Right ventricle myocardium inferior (tissue), 1 donor: ENCODE measurements around the gene POR. TPM values are rescaled to one million over a fixed set of nuclear protein-coding genes. Genes with fewer than 3 reads are reported as not detected.
"Not testable (repeated sequence)": the region's sequence is repeated elsewhere in the genome, so short reads cannot be mapped to it uniquely, and the experiment has no call there.

ENCODE experiments used
- ATAC-seq: fragments of 200-7000 bp; cut with Tn5 transposase; one replicate; pipeline ENCODE4 v1.9.1; 2020; ENCODE audit warnings: mild to moderate bottlenecking, moderate library complexity
- DNase-seq: peaks from one replicate; pipeline ENCODE4 v3.0.0; 2021; ENCODE audit errors: missing footprints
- intact Hi-C: fragments of 100-400 bp; cut with DNase I; formaldehyde crosslinking; loops from one replicate; pipeline ENCODE4 v1.11.0; 2022
- total RNA-seq: library from RNA; stranded (reverse); fragmentation: NEBNext Ultra II Directional; extraction: Animal tissue kit (Norgen Biotek cat#: 25700); gene quantifications from one replicate; pipeline ENCODE4 v1.2.1, GENCODE V29; 2021
- donor health status: DM: no; HTN: yes; CAD: no; lungs with severe emphysema.

Gene POR
- total RNA-seq, 1 donor from 2014 or later: 66.3 TPM

DNA sequence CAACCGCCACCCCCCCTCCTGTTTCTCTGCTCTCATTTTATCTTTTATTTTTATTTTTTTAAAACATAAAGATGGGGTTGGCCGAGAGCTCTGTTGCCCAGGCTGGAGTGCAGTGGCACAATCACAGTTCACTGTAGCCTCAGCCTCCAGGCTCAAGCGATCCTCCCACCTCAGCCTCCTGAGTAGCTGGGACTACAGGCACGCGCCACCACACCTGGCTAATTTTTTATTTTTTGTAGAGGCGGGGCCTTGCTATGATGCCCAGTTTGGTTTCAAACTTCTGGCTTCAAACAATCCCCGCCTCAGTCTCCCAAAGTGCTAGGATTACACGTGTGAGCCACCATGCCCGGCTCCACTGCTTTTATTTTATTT, 7.3 kb upstream of the POR start:
- DNase-seq, ATAC-seq, intact Hi-C loops: not testable (repeated sequence)

DNA sequence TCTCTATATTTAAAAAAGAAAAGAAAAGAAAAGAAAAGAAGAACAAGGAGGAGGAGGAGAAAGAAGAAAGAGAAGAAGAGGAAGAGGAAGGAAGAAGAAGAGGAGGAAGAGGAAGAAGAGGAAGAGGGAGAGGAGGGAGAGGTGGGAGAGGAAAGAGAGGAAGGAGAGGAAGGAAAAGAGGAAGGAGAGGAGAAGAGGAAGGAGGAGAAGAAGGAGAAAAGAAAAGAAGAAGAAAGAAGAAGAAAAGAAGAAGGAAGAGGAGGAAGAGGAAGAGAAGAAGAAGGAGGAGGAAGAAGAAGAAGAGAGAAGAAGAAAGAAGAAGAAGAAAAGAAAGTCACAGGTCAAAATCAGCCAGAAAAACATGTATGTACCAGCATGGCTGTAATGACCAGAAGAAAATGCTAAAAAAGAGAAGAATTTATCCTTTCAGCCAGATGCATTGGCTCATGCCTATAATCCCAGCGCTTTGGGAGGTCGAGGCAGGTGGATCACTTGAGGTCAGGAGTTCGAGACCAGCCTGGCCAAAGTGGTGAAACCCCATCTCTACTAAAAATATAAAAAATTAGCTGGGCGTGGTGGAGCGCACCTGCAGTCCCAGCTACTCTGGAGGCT, 5.3 kb upstream of the POR start:
- ATAC-seq (no peak), DNase-seq (no peak)
- intact Hi-C loops: no loop called here

DNA sequence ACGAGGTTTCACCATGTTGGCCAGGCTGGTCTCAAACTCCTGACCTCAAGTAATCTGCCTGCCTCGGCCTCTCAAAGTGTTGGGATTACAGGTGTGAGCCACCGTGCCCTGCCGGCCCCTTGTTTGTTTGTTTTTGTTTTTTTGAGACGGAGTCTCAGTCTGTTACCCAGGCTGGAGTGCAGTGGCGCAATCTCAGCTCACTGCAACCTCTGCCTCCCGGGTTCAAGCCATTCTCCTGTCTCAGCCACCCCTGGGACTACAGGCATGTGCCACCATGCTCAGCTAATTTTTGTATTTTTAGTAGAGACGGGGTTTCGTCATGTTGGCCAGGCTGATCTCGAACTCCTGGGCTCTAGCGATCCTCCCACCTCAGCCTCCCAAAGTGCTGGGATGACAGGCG, 3.8 kb upstream of the POR start:
- DNase-seq, ATAC-seq, intact Hi-C loops: not testable (repeated sequence)

DNA sequence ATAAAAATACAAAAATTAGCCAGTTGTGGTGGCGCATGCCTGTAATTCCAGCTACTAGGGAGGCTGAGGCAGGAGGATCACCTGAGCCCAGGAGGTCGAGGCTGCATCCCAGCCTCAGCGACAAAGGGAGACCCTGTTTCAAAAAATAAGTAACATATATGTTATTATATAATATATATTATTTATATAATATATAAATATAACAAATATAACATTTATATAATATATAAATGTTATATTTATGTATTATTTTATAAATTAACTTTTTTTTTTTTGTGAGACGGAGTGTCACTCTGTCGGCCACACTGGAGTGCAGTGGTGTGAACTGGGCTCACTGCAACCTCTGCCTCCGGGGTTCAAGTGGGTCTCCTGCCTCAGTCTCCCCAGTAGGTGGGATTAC, 1.5 kb upstream of the POR start:
- DNase-seq (no peak), ATAC-seq (no peak)
- intact Hi-C loops: no loop called here

DNA sequence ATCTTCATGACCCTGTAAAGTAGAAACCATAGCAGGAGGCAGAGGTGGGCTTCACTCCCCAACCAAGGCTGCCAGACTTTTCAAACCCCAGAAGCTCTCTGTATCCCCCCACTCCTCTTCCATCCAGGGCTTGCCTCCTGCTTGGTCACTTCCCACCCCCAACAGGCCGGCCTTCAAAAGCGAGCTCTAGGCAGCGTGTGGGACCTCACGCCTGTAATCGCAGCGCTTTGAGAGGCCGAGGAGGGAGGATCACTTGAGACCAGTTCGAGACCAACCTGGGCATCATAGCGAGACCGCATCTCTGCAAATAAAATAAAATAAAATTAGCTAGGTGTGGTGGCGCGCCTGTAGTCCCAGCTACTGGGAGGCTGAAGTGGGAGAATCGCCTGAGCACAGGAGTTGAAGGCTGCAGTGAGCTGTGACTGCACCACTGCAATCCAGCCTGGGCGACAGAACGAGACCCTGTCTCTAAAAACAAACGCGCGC, 743 bp upstream of the POR start:
- DNase-seq (no peak), ATAC-seq (no peak)
- intact Hi-C loops: loop anchor here (2.0 kb wide), 2 partner anchors 35 to 81 kb away; partner anchors contain the start of genes RHBDD2 and TMEM120A

DNA sequence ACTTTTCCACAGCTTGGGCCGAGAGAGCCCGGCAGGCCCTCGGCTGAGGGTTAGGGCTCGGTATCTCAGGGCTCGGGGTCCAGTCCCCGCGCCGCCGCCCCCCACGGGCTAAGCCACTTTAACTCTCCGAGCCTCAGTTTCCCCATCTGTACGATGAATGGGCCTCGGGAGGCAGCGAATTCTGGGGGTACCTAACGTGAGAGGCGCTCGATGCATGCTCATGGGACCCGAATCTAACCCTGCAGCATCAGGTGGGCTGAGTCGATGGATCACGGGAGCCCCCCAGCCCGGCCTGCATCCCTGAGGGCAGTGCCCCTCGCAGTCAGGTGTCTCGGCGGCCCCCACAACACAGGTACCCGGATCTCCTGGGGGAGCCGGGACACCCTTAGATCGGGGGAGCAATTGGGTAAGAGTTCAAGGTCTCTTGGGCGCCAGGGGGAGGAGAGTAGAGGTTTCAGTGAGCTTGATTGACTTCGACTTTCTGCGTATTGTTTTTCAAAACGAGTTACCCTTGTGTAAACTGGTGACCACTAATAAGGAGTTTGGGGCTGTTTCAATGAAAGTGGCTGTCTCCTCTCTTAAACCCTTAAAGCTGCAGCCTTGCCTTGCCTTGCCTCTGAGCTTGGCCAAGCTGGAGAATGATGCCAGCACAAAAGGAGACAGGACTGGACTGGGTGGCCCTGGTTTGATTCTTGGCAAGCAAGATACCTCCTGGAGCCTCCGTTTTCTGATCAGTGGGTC, 631 bp downstream of the POR start:
- intact Hi-C loops: loop anchor here (2.0 to 5.0 kb wide), 3 partner anchors 37 to 79 kb away; partner anchors contain the start of genes RHBDD2 and TMEM120A
- ATAC-seq: peak; percentile 4
- no peak for DNase-seq

DNA sequence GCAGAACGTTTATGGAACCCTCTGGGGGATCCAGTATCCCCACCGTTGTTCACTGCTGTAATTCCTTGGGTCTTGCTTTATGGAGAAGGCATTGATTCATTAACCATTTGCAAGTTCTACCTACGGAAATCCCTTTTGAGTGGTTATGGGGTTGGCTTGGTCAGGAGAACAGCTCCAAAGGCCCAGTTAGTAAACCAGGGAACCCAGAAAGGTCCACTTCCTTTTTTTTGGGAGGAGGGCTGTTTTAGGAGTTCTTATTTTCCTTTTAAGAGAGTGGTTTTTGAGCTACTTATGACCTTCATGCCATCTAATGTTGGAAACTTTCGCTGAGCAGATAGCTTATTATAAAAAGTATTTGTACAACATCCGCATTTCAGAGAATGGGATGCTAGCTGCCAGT, 1.3 kb downstream of the POR start:
- DNase-seq (no peak), ATAC-seq (no peak)
- intact Hi-C loops: loop anchor here (5.0 kb wide), 1 partner anchor 51 kb away; no protein-coding TSS in a partner anchor

DNA sequence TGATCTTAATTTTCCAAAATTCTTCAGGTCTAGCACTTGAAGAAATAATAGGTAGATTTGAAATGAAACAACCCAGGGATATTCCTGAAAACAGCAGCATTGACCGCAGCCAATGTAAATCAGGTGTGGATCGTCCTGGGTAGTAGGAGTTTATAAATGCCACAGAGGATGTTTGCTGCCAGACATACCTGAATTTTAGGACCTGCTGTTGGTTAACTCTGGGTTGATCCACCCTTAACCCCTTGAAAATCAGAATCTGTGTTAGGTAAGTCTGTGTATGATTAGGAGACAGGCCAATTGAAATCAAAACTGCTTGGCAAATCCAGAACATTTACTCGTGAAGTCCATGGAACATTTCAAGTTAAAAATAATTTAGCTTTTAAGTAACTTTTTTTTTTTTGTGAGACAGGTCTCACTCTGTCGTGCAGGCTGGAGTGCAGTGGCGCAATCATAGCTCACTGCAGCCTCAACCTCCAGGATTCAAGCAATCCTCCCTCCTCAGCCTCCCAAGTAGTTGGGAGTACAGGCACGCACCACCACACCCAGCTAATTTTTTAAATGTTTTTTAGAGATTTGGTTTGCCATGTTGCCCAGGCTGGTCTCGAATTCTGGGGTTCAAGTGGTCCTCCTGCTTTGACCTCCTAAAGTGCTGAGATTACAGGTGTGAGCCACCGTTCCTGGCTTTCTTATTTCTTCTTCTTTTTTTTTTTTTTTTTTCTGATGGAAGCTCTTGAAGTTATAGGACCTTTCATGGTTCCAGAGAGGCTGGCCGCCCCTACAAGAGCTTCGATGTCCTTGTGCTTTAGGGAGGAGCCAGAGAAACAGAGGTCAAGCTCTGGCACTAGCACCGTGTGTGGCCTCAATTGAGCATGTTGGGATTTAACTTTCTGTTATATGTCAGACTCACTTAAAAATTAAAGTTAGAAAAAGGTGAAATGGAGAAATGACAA, 2.0 kb downstream of the POR start:
- ATAC-seq: no peak
- intact Hi-C loops: loop anchor here (5.0 kb wide), 1 partner anchor 50 kb away; no protein-coding TSS in a partner anchor
- no peak for DNase-seq

DNA sequence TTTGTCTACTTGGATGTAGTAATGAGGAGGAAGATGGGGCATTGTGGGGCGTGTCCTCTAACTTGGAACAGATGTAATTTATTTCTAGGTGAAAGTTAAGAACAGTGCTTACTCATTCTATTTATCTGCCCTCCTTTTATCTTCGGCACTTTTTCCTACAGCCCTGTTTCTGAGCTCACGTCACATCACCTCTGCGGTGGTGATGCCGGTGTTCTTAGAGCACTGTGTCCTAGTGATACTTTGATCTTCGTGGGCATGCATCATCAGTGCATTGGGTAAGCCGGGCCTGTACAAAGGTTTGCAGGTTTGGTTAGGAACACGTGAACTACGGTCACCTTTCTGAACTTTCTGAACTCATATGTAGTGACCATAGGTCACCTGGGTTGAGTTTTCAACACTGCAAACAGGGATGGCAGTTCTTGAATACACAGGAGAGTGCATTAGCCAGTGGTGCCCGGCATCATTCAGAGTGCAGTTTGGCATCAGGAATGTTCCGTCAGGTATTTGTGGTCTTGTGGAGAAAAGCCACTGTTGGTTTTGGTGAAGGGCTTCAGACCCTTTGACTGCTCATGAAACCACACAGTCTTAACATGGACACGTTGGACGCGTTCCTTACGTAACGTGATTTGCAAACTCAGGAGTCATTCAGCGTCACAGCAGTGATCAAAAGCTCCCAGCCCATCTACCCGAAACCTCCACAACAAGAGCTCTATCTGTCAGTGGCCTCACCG, 5.6 kb downstream of the POR start:
- DNase-seq (no peak), ATAC-seq (peak; percentile 54)
- intact Hi-C loops: no loop called here

DNA sequence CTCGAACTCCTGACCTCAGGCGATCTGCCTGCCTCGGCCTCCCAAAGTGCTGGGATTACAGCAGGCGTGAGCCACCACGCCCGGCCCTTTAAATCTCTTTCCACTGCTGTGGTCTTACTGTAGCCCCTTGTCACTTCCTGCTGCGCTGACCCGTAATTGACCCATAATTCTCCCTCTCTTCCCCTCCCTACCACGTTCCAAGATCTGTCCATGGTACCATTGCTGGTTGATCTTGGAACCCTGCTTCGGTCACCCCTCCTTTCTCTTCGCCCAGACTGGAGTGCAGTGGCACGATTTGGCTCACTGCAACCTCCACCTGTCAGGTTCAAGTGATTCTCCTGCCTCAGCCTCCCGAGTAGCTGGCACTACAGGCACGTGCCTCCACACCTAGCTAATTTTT, 6.5 kb downstream of the POR start:
- no peak for ATAC-seq
- DNase-seq: no peak
- intact Hi-C loops: no loop called here

DNA sequence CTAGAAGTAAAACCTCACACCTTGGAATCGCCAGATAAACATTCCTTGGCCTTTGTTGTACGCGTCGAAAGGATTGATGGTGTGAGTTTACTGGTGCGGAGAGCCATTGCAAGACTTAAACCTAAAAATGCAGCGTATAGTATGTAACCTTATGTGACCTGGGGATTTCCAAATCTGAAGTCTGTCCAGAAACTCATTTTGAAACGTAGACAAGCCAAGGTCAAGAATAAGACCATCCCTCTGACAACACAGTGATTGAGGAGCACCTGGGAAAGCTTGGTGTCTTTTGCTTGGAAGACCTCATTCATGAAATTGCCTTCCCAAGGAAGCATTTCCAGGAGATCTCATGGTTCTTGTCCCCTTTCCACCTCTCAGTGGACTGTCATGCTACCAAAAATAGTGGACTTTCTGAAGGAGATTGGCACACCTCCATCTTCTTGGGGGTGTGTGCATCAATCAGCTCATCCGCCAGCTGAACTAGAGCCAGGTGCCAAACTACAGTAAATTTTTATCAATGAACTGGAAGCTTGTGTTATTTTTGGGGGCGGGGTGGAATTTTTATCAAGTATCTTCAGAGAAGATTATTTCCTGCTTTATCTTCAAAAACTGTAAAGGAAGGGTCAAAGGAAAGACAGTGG, 8.1 kb downstream of the POR start:
- no peak for DNase-seq
- intact Hi-C loops: no loop called here
- no peak for ATAC-seq

DNA sequence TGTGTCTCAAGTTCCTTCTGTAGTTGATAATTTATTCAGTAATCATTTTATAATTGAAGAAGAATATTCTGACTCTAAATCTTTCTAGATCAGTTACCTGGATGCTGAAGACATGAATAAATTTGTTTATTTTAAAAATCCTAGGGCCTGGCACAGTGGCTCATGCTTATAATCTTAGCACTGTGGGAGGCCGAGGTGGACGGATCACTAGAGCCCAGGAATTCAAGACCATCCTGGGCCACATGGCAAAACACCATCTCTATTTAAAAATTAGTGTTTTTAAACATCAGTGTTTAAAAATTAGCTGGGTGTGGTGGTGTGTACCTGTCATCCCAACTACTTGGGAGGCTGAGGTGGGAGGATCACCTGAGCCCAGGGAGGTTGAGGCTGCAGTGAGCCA, 9.3 kb downstream of the POR start:
- ATAC-seq (no peak), DNase-seq (no peak)
- intact Hi-C loops: no loop called here

DNA sequence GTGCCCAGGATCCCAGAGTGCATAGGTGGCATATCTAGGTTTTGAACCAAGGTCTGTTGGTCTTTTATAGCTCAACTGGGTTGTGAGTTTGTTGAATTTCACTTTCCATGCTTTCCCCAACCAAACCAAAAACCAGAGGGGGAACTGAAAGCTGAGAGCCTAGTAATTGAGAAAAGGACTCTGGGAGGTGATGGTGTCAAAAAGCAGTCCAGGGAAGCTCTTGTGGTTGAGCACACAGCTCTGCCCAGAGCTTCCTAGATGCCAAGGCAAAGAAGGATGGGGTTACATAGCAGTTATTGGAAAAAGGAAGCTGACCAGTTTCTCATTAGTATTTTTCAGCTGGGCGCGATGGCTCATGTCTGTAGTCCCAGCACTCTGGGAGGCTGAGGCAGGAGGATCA, 9.9 kb downstream of the POR start:
- intact Hi-C loops: no loop called here
- no peak for ATAC-seq
- DNase-seq: no peak

DNA sequence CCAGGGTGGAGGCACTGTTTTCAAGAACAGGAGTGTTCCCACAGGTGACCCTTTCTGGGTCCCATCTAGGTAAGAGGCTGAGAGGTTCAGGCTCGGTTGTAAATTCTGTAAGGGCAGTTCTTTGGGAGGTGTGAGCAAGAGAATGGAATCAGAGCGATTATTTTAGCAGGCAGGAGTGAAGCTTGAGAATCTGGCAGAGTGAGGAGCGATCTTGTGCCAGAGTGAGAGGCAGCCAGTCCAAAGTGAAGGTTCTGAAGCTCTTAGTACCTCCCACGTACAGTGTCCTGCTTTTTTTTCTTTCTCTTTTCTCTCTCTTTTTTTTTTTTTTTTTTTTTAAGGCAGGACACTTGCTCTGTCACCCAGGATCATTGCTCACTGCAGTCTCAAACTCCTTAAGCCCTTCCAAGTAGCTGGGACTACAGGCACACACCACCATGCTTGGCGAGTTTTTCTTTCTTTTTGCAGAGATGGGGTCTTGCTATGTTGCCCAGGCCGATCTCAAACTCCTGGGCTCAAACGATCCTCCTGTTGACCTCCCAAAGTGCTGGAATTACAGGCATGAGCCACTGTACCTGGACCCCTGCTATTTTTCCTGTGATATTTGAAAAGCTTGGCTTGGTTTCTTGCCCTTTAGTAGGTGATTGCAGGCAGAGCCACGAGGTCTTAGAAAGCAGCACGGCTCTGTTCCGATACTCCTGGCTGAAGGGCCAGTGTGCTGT, 10.9 kb downstream of the POR start:
- ATAC-seq (peak; percentile 64), DNase-seq (no peak)
- intact Hi-C loops: no loop called here

DNA sequence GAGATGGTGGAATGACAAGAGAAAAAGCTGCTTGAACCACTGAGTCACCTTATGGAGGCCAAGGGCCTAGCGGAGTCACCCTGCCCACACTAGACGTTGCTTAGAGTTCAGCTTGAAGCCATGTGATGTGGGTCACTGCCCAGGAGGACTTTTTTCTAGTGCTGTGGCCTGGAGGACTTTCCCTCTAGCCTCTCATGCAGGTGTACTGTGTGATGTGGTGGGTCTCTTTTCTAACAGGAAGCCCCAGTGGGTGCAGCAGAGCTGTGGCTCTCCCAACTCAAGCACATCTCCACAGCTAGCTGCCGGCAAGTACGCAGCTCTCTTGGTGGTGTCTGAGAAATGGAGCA, 13.6 kb downstream of the POR start:
- DNase-seq: no peak
- no peak for ATAC-seq
- intact Hi-C loops: no loop called here

DNA sequence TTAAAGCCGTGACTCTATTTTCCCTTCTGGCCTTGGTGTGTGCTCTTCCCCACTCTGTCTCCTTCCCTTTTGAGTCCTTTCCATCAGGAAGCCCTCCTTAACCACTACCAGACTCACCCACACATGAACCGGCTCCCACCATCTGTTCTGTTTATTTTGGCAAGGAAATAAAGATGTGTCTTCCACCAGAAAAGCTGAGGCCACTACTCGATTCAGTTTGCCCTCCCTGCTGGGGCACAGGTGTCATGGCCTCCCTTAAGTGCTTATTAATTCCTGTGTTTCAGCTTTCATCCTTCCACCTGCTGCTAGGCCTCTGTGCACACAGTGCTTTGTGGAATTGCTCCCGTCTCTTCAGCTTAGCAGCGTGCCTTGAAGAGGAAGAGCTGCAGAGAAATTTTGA, 16.7 kb downstream of the POR start:
- no peak for DNase-seq
- ATAC-seq: no peak
- intact Hi-C loops: no loop called here

DNA sequence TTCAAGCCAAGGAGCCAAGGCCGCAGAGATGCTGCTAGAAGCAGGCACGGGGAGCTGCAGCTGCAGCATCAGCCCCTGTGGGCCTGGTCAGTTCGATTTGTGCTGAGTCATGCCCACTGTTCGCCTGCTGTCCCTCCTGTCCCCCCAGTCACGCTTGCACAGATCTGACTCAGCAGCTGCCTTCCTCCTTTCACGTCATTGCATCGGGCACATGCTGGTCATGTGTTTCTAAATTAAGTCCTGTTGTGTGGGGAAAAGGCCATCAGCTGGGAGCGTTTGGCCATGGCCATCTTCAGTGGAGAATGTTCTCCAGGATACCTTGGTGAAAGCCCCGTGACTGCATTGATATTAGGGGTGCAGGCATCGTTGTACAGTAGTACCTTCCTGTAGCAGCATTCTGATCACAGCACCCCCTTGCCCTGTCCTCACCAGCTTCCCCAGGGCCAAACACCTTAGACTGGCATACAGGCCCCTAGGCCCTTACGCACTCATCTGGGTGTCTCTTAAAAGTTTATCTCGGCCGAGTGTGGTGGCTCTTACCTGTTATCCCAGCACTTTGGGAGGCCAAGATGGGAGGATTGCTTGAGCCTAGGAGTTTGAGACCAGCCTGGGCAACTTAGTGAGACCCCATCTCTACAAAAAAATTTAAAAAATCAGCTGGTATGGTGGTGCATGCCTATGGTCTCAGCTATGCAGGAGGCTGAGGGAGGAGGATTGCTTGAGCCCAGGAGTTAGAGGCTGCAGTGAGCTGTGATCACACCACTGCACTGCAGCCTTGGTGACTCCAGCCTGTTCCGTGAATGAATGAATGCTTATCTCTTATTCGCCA, 23.2 kb downstream of the POR start:
- intact Hi-C loops: no loop called here
- DNase-seq (peak; percentile 80), ATAC-seq (peak; percentile 82)
